Upper lobe of left lung (tissue), 6 donors: ENCODE data around the gene PLBD2. TPM values are rescaled to one million over a fixed set of nuclear protein-coding genes. Genes with fewer than 3 reads are reported as not detected.

ENCODE experiments used
- ATAC-seq, 2 donors: fragments of 200-7000 bp; cut with Tn5 transposase; one replicate each; pipeline ENCODE4 v1.9.1; 2022; ENCODE audit warnings: mild to moderate bottlenecking in 2 of 2, moderate library complexity in 2 of 2; ENCODE audit not compliant: low FRiP score in 2 of 2
- DNase-seq, 2 donors: peaks; one replicate each; pipeline ENCODE4 v3.0.0-alpha.2; 2019 to 2020
- H3K27ac ChIP-seq, 4 donors: fragments of 200-600 bp; sonication (generic); one replicate each; pipeline ENCODE4 v1.5.1; 2016 to 2019
- H3K27me3 ChIP-seq, 4 donors: fragments of 200-600 bp; sonication (generic); one replicate each; pipeline ENCODE4 v1.5.1; 2017 to 2019
- H3K36me3 ChIP-seq, 4 donors: fragments of 200-600 bp; sonication (generic); one replicate each; pipeline ENCODE4 v1.5.1; 2016 to 2019
- H3K4me1 ChIP-seq, 4 donors: fragments of 200-600 bp; sonication (generic); one replicate each; pipeline ENCODE4 v1.5.1; 2018 to 2019
- H3K4me3 ChIP-seq, 4 donors: fragments of 200-600 bp; sonication (generic); one replicate each; pipeline ENCODE4 v1.5.1; 2017 to 2019; ENCODE audit warnings: mild to moderate bottlenecking in 2 of 4, moderate library complexity in 1 of 4
- H3K9me3 ChIP-seq, 4 donors: fragments of 200-600 bp; sonication (generic); one replicate each; pipeline ENCODE4 v1.5.1; 2018 to 2019
- CTCF ChIP-seq, 6 experiments: fragments of 450-650 bp in 4 of 6; fragments of 200-600 bp in 2 of 6; sonication (generic) in 2 of 6; IDR thresholded peaks; one replicate each; pipeline ENCODE4 v1.5.1; 2016 to 2019; ENCODE audit warnings: antibody characterized with exemption in 6 of 6
- EP300 ChIP-seq, 4 donors: sonication (generic); formaldehyde crosslinking; IDR thresholded peaks; one replicate each; pipeline ENCODE4 v1.5.1; 2017; ENCODE audit warnings: antibody characterized with exemption in 4 of 4, control low read depth in 2 of 4
- POLR2A ChIP-seq, 4 donors: fragments of 450-650 bp; IDR thresholded peaks; one replicate each; pipeline ENCODE4 v1.5.1; 2016 to 2017; ENCODE audit warnings: antibody characterized with exemption in 4 of 4, mild to moderate bottlenecking in 2 of 4
- POLR2AphosphoS5 ChIP-seq, 2 donors: sonication (generic); formaldehyde crosslinking; IDR thresholded peaks; one replicate each; pipeline ENCODE4 v1.5.1; 2017; ENCODE audit warnings: antibody characterized with exemption in 2 of 2
- WGBS, 2 donors: methylation state at CpG; one replicate each; pipeline ENCODE4 v1.1.5; 2017 to 2018; 5-methylcytosine and 5-hydroxymethylcytosine counted together
- total RNA-seq, 6 donors: library from RNA; depleted of rRNA in 4 of 6; stranded (reverse); fragments of >200 nt in 4 of 6; gene quantifications; one replicate each; pipeline versions ENCODE4 v1.1.0 to v1.2.1, GENCODE V29; 2016 to 2021
- donor health status: DM: no; HTN: no; CAD: no; lungs with moderate emphysema.
- donor health status: DM: no; HTN: yes; CAD: no; lungs with severe emphysema.

PLBD2 gene
- total RNA-seq, 6 donors from 2014 or later, result 19.5 to 60.0 (median 46.4) TPM

GRCh38 chr12:113393749-113394148, 35.4 kb downstream of the PLBD2 start:
- TF ChIP-seq CTCF (IDR thresholded peaks at IDR 0.05) (no peak), POLR2AphosphoS5 (IDR thresholded peaks at IDR 0.05) (no peak), EP300 (IDR thresholded peaks at IDR 0.05) (no peak), POLR2A (IDR thresholded peaks at IDR 0.05) (no peak)
- H3K4me3 ChIP-seq, result no peak overlapping the region
- no peaks in the 10 kb centered on the region for H3K4me1 ChIP-seq
- H3K36me3 ChIP-seq, result peaks cover 0 to 18% (median 5%) of the 10 kb centered on the region in 4 donors
- ATAC-seq (no peak), DNase-seq (no peak)
- H3K27ac ChIP-seq, result no peak overlapping the region
- H3K27me3 ChIP-seq, result no peaks in the 10 kb centered on the region
- no peaks in the 10 kb centered on the region for H3K9me3 ChIP-seq
- 87 to 95% methylated on average over 5 of the region's 5 CpGs for WGBS, 2 donors

- ATAC-seq, result no peak
- no peak for DNase-seq
- H3K36me3 ChIP-seq, result peaks cover 0 to 9% (median 0%) of the 10 kb centered on the region in 4 donors
- no peak overlapping the region for H3K4me3 ChIP-seq
- TF ChIP-seq CTCF (IDR thresholded peaks at IDR 0.05) (no peak), EP300 (IDR thresholded peaks at IDR 0.05) (no peak), POLR2AphosphoS5 (IDR thresholded peaks at IDR 0.05) (no peak), POLR2A (IDR thresholded peaks at IDR 0.05) (no peak)
- no peak overlapping the region for H3K27ac ChIP-seq
- no peaks in the 10 kb centered on the region for H3K4me1 ChIP-seq
- no peaks in the 10 kb centered on the region for H3K9me3 ChIP-seq
- no peaks in the 10 kb centered on the region for H3K27me3 ChIP-seq
- 76 to 83% methylated on average over 1 to 5 of the region's 5 CpGs for WGBS, 2 donors
Observed at GRCh38 chr12:113395119-113395518, 36.7 kb downstream of the PLBD2 start.

GRCh38 chr12:113396200-113396599, 37.8 kb downstream of the PLBD2 start:
- no peak overlapping the region for H3K4me3 ChIP-seq

GRCh38 chr12:113396828-113397496, 38.6 kb downstream of the PLBD2 start:
- TF ChIP-seq EP300 (IDR thresholded peaks at IDR 0.05) (no peak), POLR2AphosphoS5 (IDR thresholded peaks at IDR 0.05) (no peak), CTCF (IDR thresholded peaks at IDR 0.05) (no peak), POLR2A (IDR thresholded peaks at IDR 0.05) (no peak)
- H3K9me3 ChIP-seq, result no peaks in the 10 kb centered on the region
- no peaks in the 10 kb centered on the region for H3K36me3 ChIP-seq
- H3K27ac ChIP-seq, result no peak overlapping the region
- no peaks in the 10 kb centered on the region for H3K4me1 ChIP-seq
- ATAC-seq (no peak), DNase-seq (peak in 1 of 2 donors; percentile 71)
- WGBS, 2 donors, result 66 to 71% methylated on average over 5 to 16 of the region's 16 CpGs
- H3K4me3 ChIP-seq, result no peak overlapping the region
- no peaks in the 10 kb centered on the region for H3K27me3 ChIP-seq

More at GRCh38 chr12:113396200-113396599, 37.8 kb downstream of the PLBD2 start:
- H3K36me3 ChIP-seq, result no peaks in the 10 kb centered on the region
- no peaks in the 10 kb centered on the region for H3K4me1 ChIP-seq
- no peaks in the 10 kb centered on the region for H3K27me3 ChIP-seq
- ATAC-seq (no peak), DNase-seq (no peak)
- no peak for TF ChIP-seq EP300 (IDR thresholded peaks at IDR 0.05)
- TF ChIP-seq POLR2A (IDR thresholded peaks at IDR 0.05), result no peak
- no peak for TF ChIP-seq POLR2AphosphoS5 (IDR thresholded peaks at IDR 0.05)
- TF ChIP-seq CTCF (IDR thresholded peaks at IDR 0.05), result no peak
- no peak overlapping the region for H3K27ac ChIP-seq
- no peaks in the 10 kb centered on the region for H3K9me3 ChIP-seq
